ENCODE measurements around the gene SLC29A3. TPM values are rescaled to one million over a fixed set of nuclear protein-coding genes. Genes with fewer than 3 reads are reported as not detected.

SLC29A3 gene
- total RNA-seq, 1 donor from 2014 or later = 2.0 TPM

DNA sequence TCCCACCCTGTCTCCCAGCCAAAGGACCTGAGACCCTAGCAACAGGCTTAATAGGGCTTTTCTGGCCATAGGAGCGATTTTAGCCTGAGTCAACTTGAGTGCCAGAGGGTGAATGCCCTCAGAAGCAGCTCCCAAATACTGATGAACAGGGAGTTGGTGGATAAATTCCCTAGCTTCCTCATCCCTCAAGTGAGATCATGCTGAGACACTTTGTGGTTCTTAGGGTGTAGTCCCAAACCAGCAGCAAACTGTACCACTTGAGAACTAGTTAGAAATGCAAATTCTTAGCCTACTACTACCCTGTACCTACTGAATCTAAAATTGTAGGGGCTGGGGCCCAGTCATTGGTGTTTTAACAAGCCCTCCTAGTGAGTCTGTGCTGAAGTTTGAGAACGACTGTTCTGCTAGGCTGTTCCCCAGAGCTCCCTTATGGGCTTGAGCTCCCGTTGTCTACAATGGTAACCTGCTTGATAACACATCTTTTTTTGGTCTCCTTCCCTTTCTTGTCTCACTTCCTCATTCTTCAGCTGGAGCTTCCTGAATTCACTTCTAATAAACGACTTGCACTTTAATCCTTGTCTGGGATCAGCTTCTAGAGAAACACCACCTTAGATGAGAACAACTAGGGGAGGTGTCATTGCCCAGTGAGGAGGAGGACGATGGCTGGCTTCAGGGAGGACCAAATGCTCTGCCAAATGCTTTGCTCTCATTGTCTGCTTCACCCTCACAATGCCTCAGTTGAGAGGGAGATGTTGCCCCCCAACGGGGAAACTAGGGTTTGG lies 59.5 kb downstream of the SLC29A3 start:
- no peak for DNase-seq

DNA sequence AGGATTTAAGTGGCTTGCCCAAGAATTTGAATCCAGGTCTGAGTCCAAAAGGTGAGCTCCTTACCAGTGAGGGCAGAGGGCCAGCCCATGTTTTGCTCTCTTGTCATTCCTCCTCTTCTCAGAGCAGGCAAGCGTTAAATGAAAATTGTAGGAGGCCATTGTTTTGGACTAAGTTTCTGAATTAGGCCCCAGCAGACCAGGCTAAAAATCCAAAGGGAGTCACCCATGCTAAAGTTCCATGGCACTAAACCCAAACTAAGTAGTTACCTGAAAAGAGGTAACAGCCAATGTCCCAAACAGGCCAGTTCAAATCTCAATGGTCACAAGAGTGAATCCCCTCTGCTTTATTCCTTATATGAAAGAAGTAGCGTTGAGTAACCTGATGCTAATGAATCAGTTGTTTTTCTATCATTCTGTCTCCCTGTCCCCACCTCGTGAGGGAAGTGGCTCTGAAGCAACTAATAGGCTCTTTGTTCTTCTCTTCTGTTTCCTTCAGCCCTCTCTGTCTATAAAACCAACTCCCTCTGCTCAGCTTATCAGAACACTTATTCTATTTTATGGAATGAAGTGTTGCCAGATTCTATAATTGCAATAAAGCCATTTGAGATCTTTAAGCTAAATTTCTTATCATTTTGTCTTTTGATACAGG lies 60.2 kb downstream of the SLC29A3 start:
- DNase-seq (no peak), ATAC-seq (no peak)
- intact Hi-C loops (cut with micrococcal nuclease) = no loop called here

More for the DNA sequence above, 59.5 kb downstream of the SLC29A3 start:
- intact Hi-C loops (cut with micrococcal nuclease) = no loop called here
- no peak for ATAC-seq

DNA sequence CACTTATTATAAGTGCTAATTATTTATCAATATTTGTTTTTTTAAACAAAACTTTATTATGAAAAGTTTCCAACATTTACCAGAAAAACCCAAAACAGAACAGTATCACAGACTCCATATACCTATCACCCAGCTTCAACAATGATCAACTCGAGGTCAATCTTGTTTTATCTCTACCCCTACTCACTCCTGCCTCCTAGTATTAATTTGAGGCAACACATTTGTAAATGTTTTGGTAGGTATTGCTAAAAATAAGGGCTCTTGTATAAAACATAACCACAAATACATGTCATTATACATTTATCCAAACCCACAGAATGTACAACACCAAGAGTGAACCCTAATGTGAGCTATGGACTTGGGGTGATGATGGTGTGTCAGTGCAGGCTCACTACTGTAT lies 61.8 kb downstream of the SLC29A3 start:
- ATAC-seq (no peak), DNase-seq (no peak)
- intact Hi-C loops (cut with micrococcal nuclease) = loop anchor here (10.0 kb wide), 1 partner anchor 324 kb away; no protein-coding TSS in a partner anchor

DNA sequence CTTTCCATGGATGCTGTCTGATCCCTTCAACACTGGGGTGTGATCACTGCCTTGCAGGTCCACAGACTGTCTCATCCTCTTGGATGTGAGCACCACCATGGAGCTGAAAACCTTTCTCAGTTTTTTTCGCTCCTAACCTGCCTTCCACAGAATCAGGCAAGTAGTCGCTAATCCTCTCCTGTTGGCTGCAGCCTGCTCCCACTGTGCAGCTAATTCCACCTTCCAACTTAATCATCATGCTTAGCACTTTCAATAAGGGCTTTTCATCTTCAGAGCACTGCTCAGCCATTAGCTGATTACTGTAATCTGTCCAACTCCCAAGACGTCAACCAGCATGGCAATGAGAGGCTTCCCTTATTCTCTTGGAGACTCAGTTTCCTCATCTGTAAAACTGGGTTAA lies 62.6 kb downstream of the SLC29A3 start:
- intact Hi-C loops (cut with micrococcal nuclease) = loop anchor here (10.0 kb wide), 1 partner anchor 323 kb away; no protein-coding TSS in a partner anchor
- no peak for DNase-seq
- no peak for ATAC-seq

DNA sequence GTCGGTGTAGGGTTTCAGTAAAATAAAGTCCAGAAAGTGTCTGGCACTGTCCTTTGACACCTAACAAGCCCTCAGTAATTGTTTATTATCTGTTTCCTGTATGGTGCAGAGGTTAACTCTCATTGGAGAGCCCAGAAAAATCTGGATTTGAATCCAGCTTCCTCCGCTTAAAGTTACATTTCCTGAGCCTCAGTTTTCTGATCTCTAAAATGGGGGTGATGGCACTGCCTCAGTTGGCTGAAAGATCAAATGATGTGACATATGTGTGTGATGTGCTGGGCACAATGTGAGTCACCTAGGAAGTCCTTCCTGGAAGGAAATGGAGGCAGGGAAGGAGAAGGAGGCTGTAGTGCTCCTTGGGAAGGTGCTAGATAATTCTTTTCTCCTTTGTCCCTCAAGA lies 63.0 kb downstream of the SLC29A3 start:
- no peak for ATAC-seq
- DNase-seq = no peak
- intact Hi-C loops (cut with micrococcal nuclease) = loop anchor here (10.0 kb wide), 1 partner anchor 323 kb away; no protein-coding TSS in a partner anchor

DNA sequence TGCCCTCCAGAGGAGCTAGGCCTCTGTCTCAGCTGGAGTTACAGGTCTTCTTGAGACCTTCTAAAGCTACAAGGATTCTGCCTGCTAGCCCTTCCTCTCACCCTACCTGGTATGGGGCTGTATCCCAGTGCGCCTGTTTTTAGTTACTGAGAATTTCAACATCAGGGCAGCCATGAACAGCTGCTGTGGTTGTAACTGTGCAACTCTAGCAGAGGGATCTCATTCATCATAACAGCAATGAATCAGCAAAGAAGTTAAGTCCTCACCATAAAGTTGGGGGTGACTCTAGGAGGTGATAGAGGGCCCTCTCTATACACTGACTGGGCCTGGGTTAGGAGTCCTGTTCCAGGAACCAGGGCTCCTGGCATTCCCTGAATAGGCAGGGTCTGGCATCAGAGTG lies 63.7 kb downstream of the SLC29A3 start:
- DNase-seq (no peak), ATAC-seq (no peak)
- intact Hi-C loops (cut with micrococcal nuclease) = loop anchor here (10.0 kb wide), 1 partner anchor 322 kb away; no protein-coding TSS in a partner anchor

DNA sequence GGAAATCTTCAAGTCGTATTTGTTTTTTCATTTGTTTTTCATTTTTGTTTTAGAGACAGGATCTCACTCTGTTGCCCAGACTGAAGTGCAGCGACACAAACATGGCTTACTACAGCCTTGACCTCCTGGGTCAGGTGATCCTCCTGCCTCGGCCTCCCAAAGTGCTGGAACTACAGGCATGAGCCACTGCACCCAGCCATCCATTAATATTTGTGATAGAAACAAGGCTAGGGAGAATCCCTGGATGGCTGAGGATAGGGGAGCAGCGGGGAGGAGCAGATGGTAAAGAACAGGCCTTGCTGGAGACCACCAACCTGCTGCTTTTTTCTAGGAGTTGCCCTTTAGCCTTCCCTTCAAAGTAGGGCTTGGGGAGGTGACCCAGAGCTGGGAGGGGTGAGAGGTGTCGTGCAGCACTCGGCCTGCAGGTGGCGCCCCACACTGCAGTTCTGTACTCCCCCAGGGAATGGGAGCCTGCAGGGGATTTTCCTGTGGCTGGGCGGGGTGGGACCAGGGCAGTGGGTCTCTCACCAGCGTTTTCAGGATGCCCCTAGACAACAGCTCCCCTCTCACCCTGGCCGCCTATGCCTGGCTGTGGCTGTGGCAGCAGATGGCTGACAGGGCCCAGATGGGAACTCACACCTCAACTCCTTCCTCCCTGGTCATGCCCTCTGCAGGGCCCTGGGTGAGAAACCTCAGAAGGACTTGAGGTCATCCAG lies 65.1 kb downstream of the SLC29A3 start:
- DNase-seq (peak; percentile 85), ATAC-seq (peak; percentile 90)
- intact Hi-C loops (cut with micrococcal nuclease) = loop anchor here (10.0 kb wide), 1 partner anchor 321 kb away; no protein-coding TSS in a partner anchor

DNA sequence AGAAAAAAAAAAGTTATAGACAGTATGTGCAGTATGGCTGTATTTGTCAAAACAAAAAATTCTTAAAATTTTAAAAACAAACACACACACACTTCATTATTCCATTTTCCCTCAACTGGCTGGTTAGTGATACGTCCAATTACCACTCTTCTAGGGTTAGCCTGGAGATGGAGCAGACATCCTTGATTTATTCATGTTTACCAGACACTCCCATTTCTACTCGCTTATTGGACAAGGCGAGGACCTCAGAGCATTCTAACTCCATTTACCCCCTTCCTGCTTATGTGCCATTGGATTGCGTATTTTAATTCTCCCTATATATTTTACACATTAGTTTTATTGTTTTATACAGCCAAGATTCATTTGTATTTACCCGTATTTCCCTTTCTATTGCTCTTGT lies 69.1 kb downstream of the SLC29A3 start:
- ATAC-seq = no peak
- DNase-seq = no peak
- intact Hi-C loops (cut with micrococcal nuclease) = loop anchor here (10.0 kb wide), 1 partner anchor 317 kb away; no protein-coding TSS in a partner anchor

DNA sequence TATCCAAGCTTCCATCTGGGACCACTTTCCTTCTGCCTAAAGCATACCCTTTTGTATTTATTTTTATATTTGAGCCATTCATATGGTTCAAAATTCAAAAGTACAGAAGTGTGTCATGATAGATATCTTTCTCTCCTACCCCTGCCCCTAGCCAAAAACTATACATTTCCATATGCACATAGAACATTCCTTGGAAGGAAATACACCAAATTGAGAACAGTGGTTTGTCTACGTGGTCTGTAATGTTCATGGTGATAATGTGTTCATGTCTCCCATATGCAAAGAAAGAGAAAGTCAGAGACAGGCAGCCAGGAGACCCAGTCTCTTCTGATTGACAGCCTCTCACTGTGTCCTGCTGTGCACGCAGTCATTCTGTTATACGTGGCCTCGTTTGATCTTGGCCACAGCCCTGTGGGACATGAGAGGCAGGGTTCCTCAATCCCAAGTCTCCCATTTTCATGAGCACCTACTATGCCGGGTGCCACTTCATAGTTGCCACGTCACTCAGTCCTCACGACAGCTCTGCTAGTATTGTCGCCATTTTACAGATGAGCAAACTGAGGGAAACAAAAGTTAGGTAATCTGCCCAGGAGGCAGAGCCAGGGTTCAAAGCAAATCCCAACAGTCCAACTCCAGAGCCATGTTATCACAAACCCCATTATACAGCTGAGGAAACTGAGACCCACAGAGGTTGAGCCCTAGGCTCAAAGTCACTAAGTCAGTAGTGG lies 69.7 kb downstream of the SLC29A3 start:
- ATAC-seq = no peak
- intact Hi-C loops (cut with micrococcal nuclease) = loop anchor here (10.0 kb wide), 1 partner anchor 316 kb away; no protein-coding TSS in a partner anchor
- no peak for DNase-seq

DNA sequence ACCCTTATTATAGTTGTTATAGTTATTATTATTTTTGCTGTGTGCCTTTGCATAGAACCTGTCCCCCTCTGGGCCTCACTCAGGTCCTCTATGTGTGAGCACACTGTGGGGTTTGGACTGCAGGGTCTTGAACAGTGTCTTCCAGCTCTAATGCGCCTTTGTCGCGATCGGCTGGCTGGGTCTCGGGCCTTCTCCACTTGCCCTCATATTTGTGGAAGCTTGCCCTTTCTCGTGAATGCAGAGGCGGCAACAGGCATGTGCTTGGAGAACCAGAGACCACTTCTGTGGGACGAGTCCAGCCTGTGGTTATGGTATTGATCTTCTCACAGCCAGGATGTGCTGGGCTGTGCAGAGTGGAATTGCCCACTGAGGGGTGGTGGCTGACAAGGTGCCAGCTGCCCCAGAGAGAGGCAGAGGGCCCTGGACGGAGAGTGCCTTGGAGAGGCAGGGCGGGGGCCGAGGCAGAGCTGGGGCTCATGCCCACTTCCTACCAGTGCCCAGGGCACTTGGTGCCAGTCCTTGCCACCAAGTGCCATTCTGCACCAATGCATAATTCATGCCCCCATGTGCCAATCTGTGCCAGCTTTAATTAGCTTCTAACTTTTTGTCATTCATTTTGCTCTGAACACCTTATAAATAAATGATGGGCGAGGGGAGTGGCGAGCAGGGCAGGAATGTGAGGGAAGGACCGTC lies 70.9 kb downstream of the SLC29A3 start:
- intact Hi-C loops (cut with micrococcal nuclease) = loop anchor here (10.0 kb wide), 2 partner anchors 175 to 315 kb away; no protein-coding TSS in a partner anchor
- DNase-seq = no peak
- no peak for ATAC-seq

DNA sequence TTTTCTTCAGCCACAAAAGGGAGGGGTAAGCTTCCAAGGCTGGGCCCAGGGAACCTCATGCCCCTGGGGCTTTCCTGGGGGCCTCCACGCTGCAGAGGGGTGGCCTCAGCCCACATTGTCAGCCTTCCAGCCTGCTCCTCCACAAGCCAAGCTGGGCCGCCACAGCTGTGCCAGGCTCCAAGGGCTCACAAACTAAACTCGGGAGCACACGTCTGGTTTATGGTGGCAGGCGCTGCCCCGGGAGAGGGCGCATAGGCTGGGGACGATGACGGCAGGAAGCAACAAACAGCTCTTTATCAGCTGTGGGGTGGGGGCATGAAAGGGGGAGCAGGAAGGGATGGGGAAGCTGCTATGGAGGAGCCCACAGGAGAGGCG lies 71.4 kb downstream of the SLC29A3 start:
- no peak for ATAC-seq
- intact Hi-C loops (cut with micrococcal nuclease) = loop anchor here (10.0 kb wide), 1 partner anchor 174 kb away; no protein-coding TSS in a partner anchor

DNA sequence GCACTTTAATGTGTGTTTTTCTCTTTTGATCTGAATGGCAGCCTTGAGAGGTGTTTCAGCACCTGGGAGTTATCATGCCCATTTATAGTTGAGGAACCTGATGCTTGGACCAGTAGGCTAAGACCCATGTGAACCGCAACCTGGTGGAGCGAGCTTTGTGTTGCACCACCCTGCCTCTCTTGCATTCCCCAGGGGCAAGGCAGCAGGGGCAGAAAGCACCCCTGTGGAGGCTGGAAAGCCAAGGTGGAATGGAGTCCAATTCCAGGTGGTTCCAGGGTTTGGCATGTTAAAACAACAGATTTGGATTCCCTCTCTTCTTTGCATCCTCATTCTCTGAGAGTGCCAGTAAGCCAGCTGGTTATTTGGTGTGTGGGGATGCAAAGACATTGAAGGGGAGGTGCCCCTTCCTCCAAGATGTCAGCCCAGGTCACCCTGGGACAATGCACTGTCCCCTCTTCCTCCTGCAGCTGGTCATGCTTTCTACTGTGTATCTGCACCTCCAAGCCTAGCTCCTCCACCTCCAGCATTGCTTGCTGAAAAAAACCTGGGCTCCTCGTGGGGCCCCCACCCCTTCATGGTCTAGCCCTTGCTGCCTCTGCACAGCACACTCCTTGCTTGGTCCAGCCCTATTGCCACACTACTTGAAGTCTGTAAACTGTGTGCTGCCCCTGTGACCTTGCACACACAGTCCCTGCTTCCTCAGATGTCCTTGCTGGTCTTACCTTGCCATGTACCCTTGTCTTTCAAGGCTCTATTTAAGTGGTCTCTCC lies 72.0 kb downstream of the SLC29A3 start:
- DNase-seq = no peak
- ATAC-seq = no peak
- intact Hi-C loops (cut with micrococcal nuclease) = loop anchor here (10.0 kb wide), 1 partner anchor 174 kb away; no protein-coding TSS in a partner anchor

More for the DNA sequence above, 71.4 kb downstream of the SLC29A3 start:
- no peak for DNase-seq

DNA sequence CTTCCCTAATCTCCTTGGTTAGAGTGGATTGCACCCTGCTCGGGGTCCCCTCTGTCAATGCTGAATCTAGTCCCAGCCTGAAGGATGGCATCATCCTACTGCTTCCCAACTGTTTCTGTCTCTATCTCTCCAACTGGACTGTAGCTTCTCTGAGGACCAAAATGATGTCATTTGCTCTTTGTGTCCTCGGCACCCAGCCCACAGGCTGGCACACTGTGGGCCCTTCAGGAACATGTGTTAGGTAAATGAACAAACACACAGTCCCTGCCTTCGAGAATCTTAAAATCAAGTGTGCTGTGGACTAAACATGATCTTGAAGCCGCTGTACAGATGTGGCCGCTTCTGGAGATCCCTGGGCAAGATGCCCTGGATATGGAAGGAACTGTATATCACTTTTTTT lies 72.6 kb downstream of the SLC29A3 start:
- DNase-seq (no peak), ATAC-seq (no peak)
- intact Hi-C loops (cut with micrococcal nuclease) = loop anchor here (10.0 kb wide), 1 partner anchor 173 kb away; no protein-coding TSS in a partner anchor

DNA sequence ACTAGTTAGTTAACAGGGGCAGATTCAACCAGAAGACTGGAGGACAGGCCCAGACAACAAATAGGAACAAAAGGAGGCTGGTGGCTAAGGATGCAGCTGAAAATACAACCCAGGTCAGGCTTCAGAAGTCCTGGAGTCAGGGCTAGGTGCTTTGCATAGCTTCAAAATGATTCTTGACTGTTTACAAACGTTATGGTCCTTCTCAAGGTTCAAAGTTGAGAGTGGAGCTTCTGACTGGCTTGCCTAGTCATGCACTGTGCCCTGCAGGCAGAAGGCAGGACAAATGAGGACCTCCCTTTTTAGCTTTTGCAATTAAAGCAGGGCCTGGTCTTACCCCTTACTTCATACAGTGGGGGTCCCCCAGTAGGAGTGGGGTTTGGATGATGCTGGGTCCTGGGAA lies 73.2 kb downstream of the SLC29A3 start:
- DNase-seq (no peak), ATAC-seq (no peak)
- intact Hi-C loops (cut with micrococcal nuclease) = loop anchor here (10.0 kb wide), 1 partner anchor 173 kb away; no protein-coding TSS in a partner anchor

DNA sequence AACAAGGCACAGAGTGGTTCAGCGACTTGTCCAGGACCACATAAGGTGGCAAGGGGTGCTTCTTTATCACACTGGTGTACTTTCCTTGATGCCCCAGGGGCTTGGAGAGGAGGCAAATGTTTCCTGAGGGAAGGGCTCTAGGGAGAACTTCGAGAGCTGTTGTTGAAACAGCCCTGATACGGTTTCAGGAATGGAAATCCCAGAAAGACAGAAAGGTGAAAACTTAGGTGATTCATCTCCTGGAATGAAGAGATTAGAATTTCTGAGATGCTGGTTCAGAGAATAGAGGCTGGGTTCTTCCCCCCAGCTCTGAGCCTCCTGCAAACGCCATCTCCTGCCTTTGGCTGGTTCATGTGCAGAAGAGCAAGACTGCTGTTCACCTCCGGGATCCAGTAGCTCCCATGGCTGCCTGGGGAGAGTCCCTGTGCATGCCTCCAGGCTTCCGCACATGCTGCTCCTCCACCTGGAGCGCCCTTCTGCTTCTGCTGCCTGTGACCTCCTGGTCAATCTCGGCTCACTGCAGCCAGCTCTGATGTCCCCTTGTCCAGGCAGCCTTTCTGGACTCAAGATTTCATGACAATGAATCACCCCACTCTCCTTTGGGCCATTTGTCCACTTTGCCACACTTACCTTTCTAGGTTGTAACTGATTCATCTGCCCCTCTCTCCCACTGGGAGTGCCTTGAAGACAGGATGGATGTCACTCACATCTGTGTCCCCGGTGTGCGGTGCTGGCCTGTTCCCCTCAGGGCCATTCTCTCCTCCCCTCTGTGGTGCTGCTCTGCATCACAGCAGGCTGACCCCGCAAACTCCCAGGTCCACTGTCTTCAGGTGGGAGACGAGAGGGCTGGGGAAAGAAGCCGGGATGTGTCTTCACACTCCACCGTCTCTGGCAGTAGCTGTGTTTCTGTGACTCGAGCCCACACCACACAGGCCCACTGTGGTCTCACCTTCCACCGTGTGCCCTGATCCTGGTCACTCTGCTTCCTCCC lies 74.0 kb downstream of the SLC29A3 start:
- no peak for ATAC-seq
- intact Hi-C loops (cut with micrococcal nuclease) = loop anchor here (10.0 kb wide), 1 partner anchor 172 kb away; no protein-coding TSS in a partner anchor
- DNase-seq = no peak

DNA sequence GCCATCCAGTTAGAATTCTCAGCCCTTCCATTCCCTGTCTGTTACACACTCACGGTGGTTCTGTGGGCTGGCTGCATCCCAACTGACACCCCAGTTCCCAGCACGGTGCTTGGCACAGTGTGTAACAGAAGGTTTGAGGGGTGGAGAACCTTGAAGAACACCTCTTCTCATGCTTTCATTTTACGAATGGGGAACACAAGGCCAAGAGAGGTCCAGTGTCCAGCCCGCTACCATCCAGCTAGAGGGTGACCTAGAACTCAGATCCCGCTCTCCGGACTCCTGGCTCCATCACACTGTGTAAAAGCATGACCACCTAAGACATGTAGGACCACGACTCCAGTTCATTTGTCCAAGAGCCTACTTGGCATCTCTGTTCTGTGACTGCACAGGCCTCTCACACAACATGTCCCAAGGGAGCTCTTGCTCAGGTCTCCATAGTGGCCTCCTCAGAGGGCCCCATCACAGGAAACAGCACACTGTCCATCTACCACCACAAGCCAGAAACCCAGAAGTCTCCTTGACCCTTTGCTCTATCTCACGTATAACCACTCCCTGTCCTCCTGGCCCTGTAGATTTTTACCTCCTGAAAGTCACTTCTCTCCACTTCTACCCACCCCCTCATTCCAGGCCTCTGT lies 74.9 kb downstream of the SLC29A3 start:
- DNase-seq = no peak
- ATAC-seq = no peak
- intact Hi-C loops (cut with micrococcal nuclease) = loop anchor here (10.0 kb wide), 1 partner anchor 171 kb away; no protein-coding TSS in a partner anchor

Data from left ventricle myocardium superior (tissue), 1 donor.